ENCODE data around the gene CACNA1C.
"Not testable (repeated sequence)": the region's sequence is repeated elsewhere in the genome, so short reads cannot be mapped to it uniquely, and the experiment has no call there.

CACNA1C gene

GRCh38 chr12:2681450-2682205 is 628.8 kb downstream of the CACNA1C start:
- DNase-seq, result no peak

- peak; percentile 53 for DNase-seq
Observed at GRCh38 chr12:2682296-2683251, 629.8 kb downstream of the CACNA1C start.

DNA sequence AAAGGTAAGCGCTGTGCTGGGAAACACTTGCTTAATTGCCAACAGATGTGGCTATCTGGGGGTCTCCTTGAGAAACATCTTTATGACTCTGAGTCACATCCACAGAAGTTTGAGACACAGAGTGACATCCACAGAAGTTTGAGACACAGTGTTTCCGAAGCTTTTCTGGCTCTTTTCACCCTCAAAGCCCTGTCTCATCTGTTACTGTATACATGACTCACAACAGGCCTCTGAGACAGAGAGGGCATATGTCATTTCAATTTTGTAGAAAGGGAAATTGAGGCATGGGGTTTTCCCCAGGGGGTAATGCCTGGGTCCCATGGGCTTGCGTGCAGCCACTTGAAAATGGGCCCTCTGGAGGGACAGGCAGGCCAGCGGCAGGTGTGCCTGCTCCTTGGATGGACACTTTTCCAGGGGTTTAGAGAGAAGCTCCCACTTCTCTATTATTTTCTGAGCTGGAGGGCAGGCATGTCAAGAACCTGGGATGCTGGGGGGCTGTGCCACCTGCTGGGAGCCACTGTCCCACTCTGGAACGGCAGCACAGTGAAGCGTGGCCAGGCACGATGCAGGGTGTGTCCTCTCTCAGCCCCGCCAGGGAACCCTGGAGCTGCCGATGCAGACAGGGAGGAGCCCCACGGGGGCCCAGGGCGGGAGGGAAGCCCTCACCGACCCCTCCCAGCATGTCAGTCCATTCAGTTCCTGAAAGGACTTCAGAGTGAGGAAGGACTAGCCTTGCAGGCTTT is 630.7 kb downstream of the CACNA1C start:
- DNase-seq, result peak; percentile 7

DNA sequence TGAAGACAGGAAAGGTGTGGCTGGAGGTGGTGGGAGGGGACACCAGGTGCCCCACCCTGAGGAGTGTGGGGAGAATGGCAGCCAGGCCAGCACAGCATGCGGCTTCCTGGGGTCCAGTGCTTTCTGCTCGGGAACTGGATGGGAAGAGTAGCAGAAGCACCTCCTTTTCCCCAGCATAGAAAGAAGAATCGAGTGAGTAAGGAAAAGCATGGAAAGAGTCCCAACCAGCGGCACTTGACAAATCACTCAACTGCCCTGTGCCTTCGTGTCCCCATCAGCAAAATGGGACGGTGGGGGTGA is 631.2 kb downstream of the CACNA1C start:
- DNase-seq, result not testable (repeated sequence)

DNA sequence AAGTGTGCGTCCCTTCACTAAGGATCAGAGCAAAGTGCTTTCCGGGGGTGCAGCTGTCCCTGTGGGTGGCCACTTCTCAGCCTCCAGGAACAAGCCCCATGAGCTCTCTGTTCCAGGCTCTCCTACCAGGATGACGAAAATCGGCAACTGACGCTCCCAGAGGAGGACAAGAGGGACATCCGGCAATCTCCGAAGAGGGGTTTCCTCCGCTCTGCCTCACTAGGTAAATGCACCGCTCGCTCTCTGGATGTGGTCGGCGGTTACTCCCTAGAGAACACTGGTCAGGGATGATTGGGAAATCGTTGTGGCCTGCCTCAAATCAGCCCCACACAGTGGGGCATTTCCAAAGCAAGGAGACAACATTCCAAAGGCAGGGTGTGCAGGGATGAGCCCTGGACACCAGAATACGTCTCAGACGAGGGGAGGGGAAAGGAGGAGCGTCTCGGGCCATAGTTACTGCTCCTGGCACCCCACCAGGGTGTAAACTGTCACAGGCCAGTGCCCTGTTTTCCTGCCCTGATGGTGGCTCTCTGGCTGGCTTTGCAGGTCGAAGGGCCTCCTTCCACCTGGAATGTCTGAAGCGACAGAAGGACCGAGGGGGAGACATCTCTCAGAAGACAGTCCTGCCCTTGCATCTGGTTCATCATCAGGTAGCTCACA is 633.0 kb downstream of the CACNA1C start:
- DNase-seq, result not testable (repeated sequence)

DNA sequence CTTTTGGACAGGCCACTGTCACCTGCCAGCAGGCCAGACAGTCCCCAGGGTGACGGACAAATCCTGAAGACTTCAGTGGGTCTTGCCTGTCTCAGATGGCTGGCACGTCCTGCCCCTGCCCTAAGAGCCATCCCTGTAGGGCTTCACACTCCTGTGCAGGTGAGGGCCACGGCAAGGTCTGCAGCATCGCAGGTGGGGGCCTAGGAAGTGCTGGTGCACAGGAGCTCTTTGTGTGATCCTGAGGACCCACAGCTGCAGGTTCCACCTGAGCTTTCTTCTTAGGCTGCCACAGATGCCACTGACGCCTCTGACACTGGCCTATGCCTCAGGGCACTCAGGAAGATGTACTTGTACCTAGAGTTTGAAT is 633.5 kb downstream of the CACNA1C start:
- DNase-seq, result no peak

DNA sequence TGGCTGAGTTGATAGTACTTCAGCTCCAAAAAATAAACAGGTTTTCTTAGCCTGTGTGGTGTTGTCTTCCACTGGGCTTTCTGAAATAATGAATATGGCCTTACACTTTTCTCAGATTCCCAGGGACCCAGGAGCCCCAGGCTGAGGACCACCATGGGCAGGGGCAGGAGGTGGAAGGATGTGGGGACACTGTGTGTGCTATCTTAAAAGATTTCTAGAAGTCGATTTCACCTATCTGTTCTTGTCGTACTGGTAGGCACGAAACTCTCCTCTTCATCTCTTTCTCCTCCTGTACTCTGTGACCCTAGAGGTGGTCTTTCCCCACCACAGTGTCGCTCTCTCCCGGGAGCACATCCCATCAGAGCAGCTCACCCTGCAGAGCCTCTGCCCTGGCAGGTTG is 634.3 kb downstream of the CACNA1C start:
- no peak for DNase-seq

GRCh38 chr12:2687726-2688125 is 634.9 kb downstream of the CACNA1C start:
- no peak for DNase-seq

GRCh38 chr12:2688381-2688931 is 635.7 kb downstream of the CACNA1C start:
- DNase-seq, result no peak

- no peak for DNase-seq
Observed at GRCh38 chr12:2689393-2689792, 636.6 kb downstream of the CACNA1C start.

DNA sequence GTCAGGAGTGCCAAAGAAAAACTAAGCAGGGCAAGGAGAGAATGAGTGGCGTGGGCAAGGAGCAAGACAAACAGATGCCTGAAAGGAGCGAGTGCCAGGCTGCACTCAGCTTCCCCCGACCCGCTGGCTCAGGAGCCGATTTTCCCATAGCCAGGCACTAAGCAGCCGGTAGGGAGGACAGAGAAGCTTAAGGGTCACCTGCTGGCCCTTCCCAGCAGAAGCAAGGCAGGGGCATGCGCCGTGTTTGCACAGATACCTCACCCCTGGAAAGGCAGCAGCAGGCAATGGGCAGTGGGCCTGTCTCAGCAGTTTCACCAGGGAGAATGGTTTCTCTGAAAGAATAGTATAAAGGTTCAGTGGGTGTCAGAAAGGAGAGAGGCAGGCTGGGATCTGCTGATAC is 637.1 kb downstream of the CACNA1C start:
- no peak for DNase-seq

GRCh38 chr12:2690348-2691005 is 637.7 kb downstream of the CACNA1C start:
- DNase-seq, result no peak

GRCh38 chr12:2691006-2691344 is 638.2 kb downstream of the CACNA1C start:
- DNase-seq, result peak; percentile 10

DNA sequence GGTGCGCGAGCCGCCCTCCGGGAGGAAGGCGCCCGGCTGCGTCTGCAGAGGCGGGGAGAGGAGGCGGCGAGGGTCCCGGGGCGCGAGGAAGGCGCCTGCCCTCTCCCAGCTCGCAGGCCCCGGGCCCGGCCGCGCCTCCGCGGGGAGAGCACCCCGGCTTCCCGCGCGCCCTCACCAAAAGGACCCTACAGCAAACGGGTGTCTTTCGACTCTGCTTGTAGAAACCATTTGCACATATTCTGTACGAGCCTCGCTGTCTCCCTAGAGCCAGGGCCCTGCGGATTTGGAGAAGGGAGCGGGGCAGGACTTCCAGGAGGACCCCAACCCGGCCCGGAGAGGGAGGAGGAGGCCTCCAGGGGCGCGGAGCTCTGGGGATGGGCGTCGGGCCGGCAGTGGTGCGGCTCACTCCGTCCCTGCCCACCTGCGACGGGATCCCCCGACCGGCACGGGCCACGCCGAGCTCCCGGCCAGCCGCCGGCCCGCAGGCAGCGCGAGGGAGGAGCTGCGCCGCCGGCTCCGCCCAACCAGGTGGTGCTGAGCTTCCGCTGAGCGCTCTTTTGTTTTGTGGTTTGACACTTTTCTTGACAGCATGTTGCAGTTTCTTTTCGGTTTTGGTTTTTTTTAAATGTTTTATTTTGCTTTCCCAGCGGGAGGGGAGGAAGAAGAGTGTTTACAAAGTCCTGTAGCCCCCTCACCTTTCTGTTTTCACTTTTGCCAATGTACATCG is 638.7 kb downstream of the CACNA1C start:
- DNase-seq, result no peak

DNA sequence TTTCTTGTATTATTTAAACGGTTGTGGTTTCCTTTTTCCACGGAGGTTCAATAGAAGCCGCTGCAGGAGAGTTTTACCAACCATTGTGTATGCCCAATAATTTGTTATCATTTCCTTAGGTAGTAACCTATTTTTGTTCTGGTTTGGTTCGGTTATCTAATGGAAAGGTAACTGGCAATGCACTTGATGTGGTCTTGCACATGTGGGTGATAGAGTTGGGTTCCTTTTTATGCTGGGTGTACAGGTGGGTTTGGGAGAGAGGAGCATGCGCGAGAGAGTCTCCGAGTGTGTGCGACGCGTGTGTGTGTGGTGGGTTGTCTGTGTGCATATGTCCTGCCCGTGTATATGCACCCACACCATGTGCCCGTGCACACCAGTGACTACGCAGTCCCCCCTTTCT is 639.3 kb downstream of the CACNA1C start:
- no peak for DNase-seq

DNA sequence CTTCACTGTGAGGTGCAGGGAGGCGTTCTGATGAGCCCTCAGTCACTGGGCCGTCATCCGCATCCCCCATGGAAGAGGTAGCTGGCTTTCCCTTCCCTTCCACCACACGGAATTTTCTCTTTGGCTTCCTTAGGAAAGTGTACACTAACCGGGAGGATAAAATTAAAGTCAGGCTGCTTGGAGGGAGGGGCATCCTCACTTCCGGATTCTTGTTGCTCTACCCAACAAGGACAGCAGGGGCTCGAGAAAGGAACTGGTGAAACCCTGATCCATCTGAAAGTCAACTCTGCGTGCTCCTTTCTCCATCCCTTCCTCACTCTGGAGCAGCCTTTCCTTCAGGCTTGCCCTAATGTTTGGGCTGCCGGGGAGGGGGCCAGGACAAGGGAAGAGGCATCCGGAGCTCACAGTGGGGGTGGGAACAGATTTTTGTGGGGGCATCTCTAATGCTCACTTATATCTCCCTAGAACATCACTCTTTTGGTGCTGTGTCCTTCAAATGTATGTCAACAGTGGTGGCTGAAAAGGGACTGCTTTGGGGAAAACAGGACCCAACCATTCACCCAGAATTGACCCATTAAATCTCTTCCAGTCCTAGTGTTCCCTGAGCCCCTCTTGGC is 640.6 kb downstream of the CACNA1C start:
- DNase-seq, result peak; percentile 36

- no peak for DNase-seq
Observed at GRCh38 chr12:2693980-2694610, 641.3 kb downstream of the CACNA1C start.

GRCh38 chr12:2696136-2696535 is 643.3 kb downstream of the CACNA1C start:
- DNase-seq, result no peak

DNA sequence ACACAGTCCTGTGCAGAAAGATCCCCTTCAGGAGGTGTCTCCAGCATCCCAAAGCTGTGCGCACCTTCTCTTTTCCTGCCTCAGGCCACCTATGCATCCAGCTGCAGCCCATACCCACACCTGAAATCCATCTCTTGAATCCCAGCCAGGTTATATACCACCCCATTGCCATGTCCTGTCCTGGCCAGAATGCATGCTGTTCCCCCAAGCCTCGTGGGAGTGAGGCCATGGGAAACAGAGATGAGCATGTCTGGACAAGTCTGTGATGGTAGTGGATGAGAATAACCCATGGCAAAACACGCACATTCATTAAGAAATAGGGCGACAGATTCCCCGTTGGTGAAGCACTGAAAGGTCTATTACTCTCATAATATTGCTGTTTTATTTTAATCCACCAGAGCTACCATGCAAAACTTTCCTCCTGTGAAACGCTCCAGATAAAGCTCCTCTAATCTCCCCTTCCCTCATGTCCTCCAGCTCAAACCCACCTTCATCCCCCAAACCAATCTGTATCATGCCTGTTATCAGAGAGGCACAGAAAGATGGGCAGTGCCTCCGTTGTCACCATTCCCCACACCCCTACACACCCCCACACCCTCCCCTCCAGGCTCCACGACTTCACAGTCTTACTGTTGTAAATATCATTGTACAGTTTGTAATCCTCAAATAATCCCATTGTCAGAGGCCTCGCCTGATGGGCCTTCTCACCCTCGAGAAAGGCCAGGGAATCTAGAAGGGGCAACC is 644.4 kb downstream of the CACNA1C start:
- no peak for DNase-seq

GRCh38 chr12:2698566-2698965 is 645.8 kb downstream of the CACNA1C start:
- no peak for DNase-seq
